NCI-H1694 treated with DMSO at 0.1 percent for 48 hours (cell line): ENCODE measurements around the gene PAAF1.
A peak's percentile ranks its signal among the peaks of the same experiment; 100 is the strongest.
"Not testable (repeated sequence)": the region's sequence is repeated elsewhere in the genome, so short reads cannot be mapped to it uniquely, and the experiment has no call there.

ENCODE experiments used
- DNase-seq: peaks from one replicate; lab custom pipeline; 2025; lab: John Stamatoyannopoulos, UW

The PAAF1 gene, protein sequence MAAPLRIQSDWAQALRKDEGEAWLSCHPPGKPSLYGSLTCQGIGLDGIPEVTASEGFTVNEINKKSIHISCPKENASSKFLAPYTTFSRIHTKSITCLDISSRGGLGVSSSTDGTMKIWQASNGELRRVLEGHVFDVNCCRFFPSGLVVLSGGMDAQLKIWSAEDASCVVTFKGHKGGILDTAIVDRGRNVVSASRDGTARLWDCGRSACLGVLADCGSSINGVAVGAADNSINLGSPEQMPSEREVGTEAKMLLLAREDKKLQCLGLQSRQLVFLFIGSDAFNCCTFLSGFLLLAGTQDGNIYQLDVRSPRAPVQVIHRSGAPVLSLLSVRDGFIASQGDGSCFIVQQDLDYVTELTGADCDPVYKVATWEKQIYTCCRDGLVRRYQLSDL

DNA sequence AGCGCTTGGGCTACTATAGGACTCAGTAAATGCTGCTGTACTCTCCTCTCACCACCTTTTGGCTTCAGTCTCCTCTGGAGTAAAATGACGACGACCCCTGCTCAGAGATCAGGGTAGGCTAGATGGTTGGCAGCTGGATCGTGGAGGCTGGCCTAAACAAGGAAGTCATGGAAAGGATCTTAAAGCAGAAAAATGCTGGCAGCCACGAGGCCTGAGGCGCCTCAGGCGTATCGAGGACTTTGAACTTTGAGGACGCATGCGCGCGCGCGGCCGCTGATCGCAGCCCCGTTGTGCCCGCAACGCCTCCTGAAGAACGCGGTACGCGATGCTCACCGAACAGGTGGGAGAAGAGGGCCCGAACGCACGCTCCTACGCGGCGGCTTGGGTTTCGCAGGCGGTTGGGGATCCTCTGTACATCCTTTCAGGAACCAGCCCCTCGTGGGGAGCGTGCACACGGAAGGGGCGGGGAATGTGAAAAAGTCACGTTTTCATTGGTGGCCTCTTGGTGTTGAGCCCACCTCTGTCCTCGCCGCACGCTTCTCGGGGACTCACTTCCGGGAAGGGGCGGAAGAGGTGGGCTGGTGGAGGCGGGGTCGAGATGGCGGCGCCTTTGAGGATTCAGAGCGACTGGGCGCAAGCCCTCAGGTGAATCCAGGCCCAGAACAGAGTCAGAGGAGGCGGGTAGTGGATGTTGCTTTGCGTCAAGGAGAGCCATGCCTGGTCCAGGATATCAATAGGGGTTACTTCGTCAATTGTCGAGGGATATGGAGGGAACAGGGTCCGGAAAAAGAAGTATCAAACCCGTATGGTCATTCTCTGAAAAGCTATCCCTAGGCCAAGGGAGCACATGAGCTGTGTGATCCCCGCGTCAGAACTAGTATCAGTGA is at the start of gene PAAF1, which contains the start of gene COA4:
Gene PAAF1 (plus strand): TSS at position 576 of the 887 bp plus-strand sequence. CDS start 23 bp downstream, at position 599.
Gene COA4 (minus strand): TSS at position 423 of the 887 bp plus-strand sequence. CDS start 3,468 bp downstream, outside the sequence.
- DNase-seq, result peak; percentile 87

DNA sequence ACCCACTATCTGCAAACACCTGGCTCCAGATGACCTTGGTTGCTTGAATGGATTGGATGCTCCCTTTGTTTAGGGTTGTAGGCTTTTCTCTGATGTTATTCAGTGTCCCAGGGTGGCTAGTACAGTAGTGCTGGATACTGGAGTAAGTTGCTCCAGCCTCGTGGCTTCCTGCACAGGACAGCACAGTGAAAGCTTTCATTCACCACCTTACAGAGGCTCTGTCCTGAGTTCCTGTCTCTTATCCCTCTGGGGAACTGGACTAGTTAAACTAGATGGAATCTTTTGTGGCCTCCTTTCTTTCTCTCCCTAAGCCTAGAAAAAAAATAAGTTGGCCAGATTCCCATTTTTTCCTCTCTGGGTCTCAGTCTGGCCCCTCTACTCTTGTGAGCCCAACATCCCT is 46.5 kb upstream of the PAAF1 start:
- DNase-seq, result no peak

DNA sequence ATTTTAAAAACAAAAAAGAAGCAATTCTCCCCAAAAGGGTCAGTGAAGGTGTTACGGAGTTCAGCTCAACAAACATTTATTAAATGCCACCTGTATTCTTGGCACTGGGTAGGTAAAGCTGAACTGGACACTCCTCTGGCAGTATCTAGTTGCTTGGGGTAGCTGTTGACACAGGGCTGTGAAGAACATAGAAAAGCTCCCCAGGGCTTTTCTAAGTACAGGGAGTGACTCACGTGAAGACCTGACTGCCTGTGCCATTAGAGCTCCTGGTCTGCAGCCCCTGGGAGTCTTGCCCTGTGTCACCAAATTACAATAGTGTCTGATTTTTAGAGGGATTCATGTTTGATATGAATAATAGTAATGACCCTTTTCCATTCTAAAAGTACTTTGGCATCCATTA is 43.7 kb upstream of the PAAF1 start:
- no peak for DNase-seq

DNA sequence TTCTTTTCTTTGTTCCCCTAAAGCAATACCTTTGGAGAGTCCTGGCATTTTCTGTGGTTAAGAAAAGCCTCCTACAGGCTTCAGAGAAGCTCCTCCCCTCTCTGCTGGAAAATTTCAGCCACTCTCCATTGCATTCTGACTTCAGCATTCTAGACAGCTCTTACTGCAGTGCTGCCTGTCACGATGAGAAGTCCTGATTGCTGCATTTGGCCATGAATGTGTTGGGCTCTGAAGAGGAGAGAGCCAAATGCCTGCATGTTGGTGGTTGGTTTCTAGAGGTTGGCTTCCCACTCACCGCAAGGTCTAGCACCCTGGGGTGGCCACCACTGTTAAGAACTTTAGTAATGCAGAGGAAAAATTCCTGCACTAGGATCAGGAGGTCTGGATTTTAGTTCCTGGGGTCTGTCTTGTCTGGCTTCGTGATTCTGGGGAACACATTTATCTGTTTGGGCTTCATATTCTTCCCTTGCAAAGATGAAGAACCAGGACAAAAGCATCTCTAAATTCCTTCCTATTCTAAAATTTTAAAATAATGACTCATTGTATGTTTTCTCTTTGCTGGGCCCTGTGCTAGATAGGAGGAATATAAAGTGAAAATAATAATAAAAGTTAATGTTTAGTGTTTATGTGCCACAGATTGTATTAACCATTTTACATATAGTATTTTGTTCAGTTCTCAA is 38.2 kb upstream of the PAAF1 start:
- no peak for DNase-seq

DNA sequence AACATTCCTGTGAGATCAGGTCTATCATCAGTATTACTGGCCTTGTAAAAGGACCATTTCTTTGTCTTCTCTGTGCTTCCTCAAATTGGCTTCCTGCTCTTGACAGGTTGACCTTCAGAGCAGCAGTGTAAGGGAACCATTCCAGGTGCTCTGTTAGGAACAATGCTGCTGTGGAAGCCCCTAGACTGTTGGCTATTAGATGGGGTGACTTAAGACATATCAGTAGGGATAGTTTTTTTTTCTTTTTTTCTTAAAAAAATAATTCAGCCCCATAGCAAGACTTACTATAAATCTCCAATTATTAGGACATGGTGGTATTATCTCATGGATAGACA is 37.7 kb upstream of the PAAF1 start:
- DNase-seq, result no peak

DNA sequence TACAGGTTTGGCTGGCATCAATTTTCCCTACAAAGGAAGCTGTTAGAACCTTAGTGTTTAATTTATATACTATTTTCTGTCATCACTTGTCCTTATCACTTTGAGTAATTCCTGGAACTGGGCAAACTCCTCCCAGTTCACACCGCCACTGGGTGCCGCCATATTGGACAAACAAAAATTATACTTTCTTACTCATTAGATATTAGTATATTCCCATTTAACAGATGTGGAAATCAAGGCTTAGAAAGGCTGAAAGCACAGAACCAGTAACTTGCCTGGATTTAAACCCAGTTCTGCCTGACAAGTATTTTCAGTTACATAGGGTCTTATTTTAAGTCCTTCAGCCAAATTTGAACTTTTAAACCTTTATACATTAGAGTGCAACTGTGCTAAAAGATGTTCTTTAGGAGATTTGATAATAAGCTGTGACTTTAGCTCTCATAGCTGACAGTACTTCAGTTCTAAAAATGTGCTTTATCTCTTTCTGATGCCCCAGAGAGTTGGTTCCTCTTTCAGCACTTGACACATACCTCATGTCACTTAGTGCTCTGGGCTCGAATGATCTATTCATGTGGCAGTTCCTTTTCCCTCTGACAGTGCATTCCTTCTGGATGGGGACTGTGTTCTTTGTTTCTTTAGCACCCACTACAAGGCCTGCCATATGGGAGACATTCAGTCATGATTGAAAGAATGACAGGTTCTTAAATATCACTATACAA is 25.6 kb upstream of the PAAF1 start:
- no peak for DNase-seq

DNA sequence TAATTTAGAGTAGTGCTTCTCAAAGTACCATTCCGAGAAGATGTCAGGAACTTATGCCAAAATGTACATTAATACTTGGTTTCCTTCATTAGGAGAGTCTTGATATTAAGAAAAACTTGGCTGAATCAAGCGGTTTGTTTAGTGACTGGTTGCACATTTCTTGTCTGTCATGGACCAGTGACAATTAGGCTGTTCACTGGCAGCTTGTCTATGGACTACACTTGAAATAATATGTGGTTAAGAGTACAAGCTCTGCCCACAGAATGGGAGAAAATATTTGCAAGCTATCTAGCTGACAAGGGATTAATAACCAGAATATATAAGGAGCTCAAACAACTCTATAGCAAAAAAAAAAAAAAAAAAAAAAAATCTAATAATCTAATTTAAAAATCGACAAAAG is 24.8 kb upstream of the PAAF1 start:
- DNase-seq, result no peak

DNA sequence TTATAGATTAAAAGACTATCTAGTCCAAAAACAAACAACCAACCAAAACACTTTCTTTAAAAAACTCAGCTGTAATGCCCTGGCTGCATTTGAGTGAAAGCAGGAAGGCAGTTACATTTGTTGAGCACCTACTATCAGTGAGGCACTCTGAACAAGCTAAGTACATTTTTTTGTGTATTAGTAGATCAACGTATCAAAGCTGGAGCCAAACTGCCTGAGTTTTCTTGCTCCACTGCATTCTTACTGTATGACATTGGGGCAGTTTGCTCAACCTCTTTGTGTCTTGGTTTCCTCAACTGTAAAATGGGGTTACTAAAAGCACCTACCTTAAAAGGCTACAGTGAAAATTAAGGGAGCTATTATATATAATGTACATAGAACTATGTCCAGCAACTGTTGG is 22.1 kb upstream of the PAAF1 start:
- no peak for DNase-seq

DNA sequence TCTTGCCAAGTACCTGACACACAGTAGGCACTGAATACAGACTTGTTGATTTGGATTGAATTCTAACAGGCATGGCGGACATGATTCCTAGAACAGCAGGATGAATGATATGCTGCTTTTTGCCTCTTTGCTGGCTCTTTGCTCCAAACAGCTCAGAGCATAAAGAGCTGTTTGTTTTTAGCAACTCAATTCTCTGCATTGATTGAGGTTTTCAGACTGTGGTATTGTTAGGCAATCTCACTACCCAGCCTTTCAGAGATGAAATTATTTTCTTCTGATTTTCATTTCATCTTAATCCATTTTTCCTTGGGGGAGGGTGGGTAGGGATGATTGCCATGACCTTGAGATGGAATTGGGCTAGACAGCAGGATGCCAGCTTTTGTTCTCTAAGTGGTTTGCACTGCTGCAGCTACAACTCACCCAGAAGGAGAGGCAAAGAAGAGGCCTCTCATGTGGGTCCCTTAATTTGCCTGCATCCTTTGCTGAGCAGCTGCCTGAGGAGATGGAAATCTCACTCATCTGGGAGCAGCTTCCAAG is 20.7 kb upstream of the PAAF1 start:
- no peak for DNase-seq

DNA sequence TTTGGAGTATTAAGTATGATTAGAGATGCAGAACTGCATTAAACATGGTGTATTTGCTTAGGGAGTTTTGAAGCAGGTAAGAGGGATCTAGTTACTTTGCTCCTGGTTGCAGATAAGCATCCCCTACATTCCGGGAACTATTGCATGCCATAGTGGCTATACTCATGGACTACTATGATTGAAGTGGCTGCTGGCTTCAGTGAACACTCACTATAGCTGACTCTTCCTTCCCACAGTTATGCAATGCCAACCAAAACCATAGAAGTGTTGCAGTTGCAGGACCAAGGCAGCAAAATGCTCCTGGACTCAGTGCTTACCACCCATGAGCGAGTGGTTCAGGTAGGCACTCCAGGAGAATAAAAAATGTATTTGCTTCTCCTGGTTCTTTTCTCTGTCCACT is 17.1 kb upstream of the PAAF1 start:
- DNase-seq, result no peak

DNA sequence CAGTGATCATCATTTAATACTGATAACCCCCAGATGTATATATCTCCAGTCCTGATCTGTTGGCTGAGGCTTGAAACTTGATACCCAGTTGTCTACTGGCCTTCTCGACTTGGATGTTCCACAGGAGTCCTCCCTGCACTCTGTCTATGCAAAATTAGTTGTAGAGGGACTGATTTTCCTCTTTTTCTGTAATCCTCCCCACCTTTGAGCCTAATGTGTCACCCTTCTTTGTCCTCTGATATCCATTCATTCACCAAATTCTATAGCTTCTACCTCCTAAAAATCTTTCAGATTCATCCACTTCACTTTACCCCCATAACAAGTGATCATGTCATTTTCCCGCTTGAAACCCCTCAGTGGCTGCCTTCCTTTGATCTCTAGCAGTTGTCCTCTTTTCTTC is 16.6 kb upstream of the PAAF1 start:
- DNase-seq, result no peak

DNA sequence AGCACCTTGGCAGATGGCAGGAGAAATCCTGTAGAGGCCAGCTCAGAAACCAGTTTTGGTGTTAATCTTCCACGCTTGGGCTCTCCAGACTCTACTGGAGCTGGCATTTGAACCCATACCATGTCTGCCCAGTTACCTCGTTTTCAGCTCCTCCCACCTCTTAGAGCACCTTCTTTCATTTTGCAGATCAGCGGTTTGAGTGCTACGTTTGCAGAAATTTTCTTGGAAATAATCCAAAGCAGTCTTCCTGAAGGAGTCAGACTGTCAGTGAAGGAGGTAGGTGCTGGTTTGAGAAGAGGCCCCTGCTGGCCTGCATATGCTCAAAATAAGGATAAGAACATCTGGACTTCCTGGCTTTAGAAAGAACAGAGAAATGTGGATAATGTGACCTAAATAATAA is 13.8 kb upstream of the PAAF1 start:
- no peak for DNase-seq

DNA sequence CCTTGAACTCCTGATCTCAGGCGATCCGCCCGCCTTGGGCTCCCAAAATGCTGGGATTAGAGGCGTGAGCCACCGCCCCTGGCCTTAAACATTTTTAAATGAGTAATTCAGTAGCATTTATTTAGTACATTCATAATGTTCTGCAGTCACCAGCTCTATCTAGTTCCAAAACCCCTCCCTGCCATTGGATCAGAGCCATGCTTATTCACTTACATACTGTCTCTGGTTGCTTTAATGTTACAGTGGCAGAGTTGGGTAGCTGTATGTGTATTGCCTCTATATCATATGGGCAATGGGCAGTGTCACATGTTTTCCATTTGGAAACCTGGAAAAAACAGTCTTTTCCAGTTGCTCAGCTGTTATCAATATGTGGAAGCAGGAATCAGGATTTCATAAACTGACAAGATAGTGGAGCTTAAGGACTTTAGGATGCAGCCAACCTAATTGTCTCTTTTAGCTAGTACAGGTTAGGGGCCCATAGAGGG is 10.7 kb upstream of the PAAF1 start:
- no peak for DNase-seq

DNA sequence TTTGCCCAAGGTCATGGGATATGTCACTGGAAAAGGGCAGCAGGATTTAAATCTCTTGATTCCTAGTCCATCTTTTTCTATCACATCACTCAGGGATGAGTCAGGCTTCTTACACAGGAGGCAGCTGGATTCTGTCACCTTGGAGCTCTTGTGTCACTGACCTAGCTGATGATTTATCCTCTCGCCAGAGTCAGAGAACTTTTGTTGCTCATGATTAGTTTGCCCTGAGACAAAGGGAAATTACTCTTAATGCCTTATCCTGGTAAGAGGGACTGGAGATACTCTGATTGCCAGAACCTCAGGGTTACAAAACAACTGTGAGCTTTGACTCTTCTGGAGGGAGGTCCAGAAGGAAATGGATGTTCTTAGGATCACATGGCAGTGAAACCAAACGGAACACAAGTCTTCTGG is 10.2 kb upstream of the PAAF1 start:
- no peak for DNase-seq

DNA sequence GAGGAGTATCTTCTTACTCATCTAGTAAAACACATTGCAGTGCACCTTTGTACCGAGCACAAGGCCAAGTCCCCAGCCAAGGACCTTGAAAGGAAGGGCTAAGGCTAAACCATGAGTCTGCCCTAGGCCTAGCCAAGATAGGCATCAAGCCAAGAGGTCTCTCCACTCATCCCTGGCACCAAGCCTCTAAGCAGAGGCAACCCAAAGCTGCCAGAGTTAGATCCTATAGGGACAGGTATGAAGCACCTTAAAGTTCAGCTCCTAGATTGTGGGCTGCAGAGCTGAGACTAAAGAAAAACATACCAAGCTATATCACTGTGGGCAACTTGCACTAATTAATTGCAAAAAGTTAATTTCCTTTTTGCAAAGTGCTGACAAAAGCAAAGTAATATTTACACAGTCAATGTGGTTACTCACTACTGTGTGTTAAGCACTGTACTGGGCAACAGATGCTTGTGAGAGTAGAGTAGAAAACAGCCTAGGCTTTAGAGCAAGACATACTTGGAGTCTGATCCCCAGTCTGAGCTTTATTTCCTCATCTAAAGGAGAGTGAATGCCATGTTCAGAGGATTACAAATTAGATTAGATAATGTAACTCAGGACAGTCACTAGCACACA is 7.4 kb upstream of the PAAF1 start:
- DNase-seq, result no peak

DNA sequence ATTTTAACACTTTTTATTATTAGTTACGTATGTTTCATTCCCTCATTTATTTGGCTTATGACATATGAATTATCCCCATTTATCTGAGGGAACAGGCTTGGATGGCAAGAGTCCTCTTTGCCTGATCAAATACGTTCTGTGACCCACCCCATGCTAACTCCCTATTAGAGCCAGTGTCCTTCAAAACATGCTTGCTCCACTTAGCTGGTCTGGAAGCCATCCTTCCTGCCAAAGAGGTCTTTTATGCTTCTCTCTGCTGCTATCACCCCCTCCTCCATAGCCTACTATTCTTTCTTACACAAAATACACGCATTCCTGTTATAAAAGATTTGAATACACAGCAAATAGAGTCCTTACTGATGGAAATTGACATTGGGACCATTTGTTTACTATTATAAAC is 6.5 kb upstream of the PAAF1 start:
- DNase-seq, result no peak

DNA sequence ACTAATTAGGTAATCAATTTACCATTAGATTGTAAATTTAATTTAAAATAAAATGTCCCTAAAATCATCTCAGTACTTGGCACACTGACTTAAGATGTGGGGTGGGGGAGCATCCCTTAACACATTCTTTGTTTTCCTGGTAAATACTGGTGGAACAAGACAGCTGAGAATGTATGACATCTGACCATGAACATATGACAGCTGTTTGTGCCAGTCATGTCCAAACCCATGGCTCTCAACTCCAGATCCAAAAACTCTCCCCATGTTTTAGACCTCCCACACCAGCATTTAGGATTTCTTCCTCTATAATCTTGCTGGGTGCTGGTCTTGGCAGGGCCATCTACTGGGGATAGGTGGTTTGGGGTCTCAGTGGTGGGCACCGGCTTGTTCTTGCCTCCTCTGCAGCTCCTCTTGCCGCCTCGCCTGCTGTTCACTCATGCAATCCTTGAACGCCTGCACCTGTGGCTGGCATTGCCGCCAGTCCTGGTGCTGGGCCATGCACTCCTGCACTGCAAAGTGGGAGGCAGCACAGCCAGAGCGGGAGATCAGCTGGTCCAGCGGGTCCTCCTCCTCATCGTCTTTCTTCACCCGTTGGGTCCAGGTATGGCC is 3.9 kb upstream of the PAAF1 start:
- DNase-seq, result no peak

DNA sequence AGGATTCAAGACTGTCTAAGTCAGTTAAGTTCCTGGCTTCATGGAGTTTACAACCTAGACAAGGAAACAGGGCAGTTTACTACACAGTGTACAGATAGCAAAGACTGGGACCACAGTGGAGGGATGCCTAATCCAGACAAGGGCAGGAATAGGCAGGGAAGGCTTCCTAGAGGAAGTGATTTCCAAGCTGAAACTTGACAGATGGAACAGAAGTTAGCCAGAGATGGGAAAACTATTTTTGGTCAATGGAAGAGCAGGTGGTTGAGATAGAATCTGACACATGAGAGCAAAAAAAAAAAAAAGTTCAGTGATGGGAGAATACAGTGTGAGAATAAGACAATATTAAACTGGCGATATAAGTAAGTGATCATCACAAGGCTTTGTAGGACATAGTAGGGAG is 1.4 kb upstream of the PAAF1 start:
- DNase-seq, result no peak

DNA sequence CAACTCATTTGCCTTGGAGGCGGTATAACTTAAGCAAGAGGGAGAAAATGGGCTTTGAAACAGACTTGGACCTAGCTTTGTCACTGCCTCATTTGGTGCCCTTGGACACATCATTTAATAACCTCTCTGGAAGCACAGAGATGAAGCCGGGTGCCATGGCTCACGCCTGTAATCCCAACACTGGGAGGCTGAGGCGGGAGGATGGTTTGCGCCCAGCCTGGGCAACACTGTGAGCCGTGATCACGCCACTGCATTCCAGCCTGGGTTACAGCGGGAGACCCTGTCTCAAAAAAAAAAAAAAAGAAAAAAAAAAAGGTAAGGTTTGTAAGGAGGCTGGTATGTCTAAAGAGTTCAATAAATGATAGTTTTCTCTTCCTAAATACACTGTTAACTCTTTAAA is 959 bp upstream of the PAAF1 start:
- DNase-seq, result no peak

DNA sequence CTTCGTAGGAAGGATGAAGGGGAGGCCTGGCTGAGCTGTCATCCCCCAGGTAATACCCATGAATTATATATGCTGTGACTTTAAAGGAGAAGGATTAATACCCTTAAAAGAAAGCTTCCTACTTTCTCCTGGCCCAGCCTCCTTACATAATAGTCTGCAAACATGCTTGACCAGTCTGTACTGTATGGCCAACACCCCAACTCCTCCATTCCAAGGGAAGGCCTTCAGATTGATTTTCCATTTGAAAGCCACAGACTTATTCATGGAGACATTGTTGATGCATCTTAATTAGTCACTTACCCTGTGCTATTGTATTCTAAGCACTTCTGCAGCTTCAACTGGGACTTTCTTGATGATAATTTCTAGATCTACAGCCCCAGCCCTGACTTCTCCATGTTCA is 2.0 kb downstream of the PAAF1 start:
- DNase-seq, result no peak

DNA sequence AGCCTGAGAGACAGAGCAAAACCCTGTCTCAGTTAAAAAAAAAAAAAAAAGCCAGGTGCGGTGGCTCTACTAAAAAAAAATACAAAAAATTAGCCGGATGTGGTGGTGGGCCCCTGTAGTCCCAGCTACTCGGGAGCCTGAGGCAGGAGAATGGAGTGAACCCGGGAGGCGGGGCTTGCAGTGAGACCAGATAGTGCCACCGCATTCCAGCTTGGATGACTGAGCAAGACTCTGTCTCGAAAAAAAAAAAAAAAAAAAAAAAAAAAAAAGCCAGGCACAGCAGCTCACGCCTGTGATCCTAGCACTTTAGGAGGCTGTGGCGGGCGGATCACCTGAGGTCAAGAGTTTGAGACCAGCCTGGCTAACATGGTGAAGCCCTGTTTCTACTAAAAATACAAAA is 3.6 kb downstream of the PAAF1 start:
- DNase-seq, result not testable (repeated sequence)
